Endodermal cell (in vitro differentiated cells): Measurements from ENCODE around the gene GLRA3. TPM values are rescaled to one million over a fixed set of nuclear protein-coding genes. Genes with fewer than 3 reads are reported as not detected.

Experiments
- DNase-seq: peaks from one replicate; pipeline ENCODE4 v3.0.0-alpha.2; 2017
- H3K27ac ChIP-seq: 2 replicates; pipeline ENCODE4 v1.5.1; 2013; ENCODE audit warnings: mild to moderate bottlenecking, low read depth, low read length, moderate library complexity
- H3K27me3 ChIP-seq: 2 replicates; pipeline ENCODE4 v1.6.1; 2013; ENCODE audit warnings: mild to moderate bottlenecking, low read length, moderate library complexity; ENCODE audit not compliant: insufficient read depth, control insufficient read depth, poor library complexity, severe bottlenecking
- H3K36me3 ChIP-seq: 2 replicates; pipeline ENCODE4 v1.7.0; 2013; ENCODE audit warnings: mild to moderate bottlenecking, low read length, moderate library complexity; ENCODE audit not compliant: control insufficient read depth, insufficient read depth
- H3K4me1 ChIP-seq: one replicate; pipeline ENCODE4 v1.7.0; 2013; ENCODE audit warnings: low read length; ENCODE audit not compliant: control insufficient read depth, insufficient read depth
- H3K4me3 ChIP-seq: 2 replicates; pipeline ENCODE4 v1.5.1; 2013; ENCODE audit warnings: mild to moderate bottlenecking, low read length, moderate library complexity
- H3K9ac ChIP-seq: 2 replicates; pipeline ENCODE4 v1.6.1; 2013; ENCODE audit warnings: mild to moderate bottlenecking, low read length, moderate library complexity; ENCODE audit not compliant: poor library complexity, severe bottlenecking; ENCODE audit errors: extremely low read depth
- H3K9me3 ChIP-seq: 2 replicates; pipeline ENCODE4 v1.6.1; 2013; ENCODE audit warnings: mild to moderate bottlenecking, low read length, moderate library complexity; ENCODE audit not compliant: control insufficient read depth
- H3K27ac Mint-ChIP-seq: 2 replicates; pipeline ENCODE4 v1.8.0; 2020; ENCODE audit warnings: mixed read lengths
- H3K27me3 Mint-ChIP-seq: 2 replicates; pipeline ENCODE4 v1.8.0; 2021; ENCODE audit warnings: mild to moderate bottlenecking, mixed read lengths; ENCODE audit not compliant: insufficient read depth
- H3K36me3 Mint-ChIP-seq: 2 replicates; pipeline ENCODE4 v1.8.0; 2020; ENCODE audit warnings: low read depth, mixed read lengths
- H3K4me1 Mint-ChIP-seq: 2 replicates; pipeline ENCODE4 v1.8.0; 2020; ENCODE audit warnings: mixed read lengths
- H3K4me3 Mint-ChIP-seq: 2 replicates; pipeline ENCODE4 v1.8.0; 2020; ENCODE audit warnings: mild to moderate bottlenecking, moderate library complexity, mixed read lengths
- H3K9me3 Mint-ChIP-seq: 2 replicates; pipeline ENCODE4 v1.8.0; 2020; ENCODE audit warnings: mild to moderate bottlenecking, mixed read lengths
- CTCF ChIP-seq: fragments of 200-600 bp; sonication (generic); conservative IDR thresholded peaks from 2 replicates; pipeline ENCODE4 v1.5.0; 2021; ENCODE audit warnings: antibody characterized with exemption, mild to moderate bottlenecking
- WGBS, 2 experiments: methylation state at CpG; one replicate each; pipeline versions ENCODE4 v1.1.5 to v1.1.7; 2013; ENCODE audit warnings: missing lambda C conversion rate in 2 of 2, mixed read lengths in 1 of 2; ENCODE audit not compliant: insufficient coverage in 1 of 2, insufficient read length in 1 of 2; 5-methylcytosine and 5-hydroxymethylcytosine counted together
- total RNA-seq, 2 donors: library from RNA; stranded (reverse); fragmentation: NEBNext Ultra II Directional in 1 of 2; extraction: Animal tissue kit (Norgen Biotek cat#: 25700) in 1 of 2; gene quantifications; 2 replicates in 1 of 2; 3 replicates in 1 of 2; pipeline ENCODE4 v1.2.1, GENCODE V29; 2021

Gene GLRA3
- total RNA-seq, 2 donors from 2014 or later: 0.11 TPM; not detected in 1

GRCh38 chr4:174855050-174855449 lies 26.0 kb upstream of the GLRA3 start:
- no peak overlapping the region for H3K27ac ChIP-seq
- Mint-ChIP-seq H3K4me1 (peaks cover 9% of the 10 kb centered on the region), H3K27ac (no peak overlapping the region), H3K27me3 (no peaks in the 10 kb centered on the region), H3K36me3 (no peaks in the 10 kb centered on the region), H3K9me3 (peaks cover 12% of the 10 kb centered on the region), H3K4me3 (no peak overlapping the region)
- no peak for DNase-seq
- TF ChIP-seq CTCF: no peak
- H3K9ac ChIP-seq: no peak overlapping the region
- H3K36me3 ChIP-seq: no peaks in the 10 kb centered on the region
- 72 to 87% methylated on average over 3 to 4 of the region's 4 CpGs for WGBS, 2 experiments
- no peaks in the 10 kb centered on the region for H3K4me1 ChIP-seq
- no peaks in the 10 kb centered on the region for H3K27me3 ChIP-seq
- H3K9me3 ChIP-seq: peaks cover 14% of the 10 kb centered on the region
- no peak overlapping the region for H3K4me3 ChIP-seq

GRCh38 chr4:174853629-174854028 lies 24.6 kb upstream of the GLRA3 start:
- Mint-ChIP-seq H3K27ac (no peak overlapping the region), H3K4me1 (peaks cover 9% of the 10 kb centered on the region), H3K36me3 (no peaks in the 10 kb centered on the region), H3K27me3 (no peaks in the 10 kb centered on the region), H3K4me3 (no peak overlapping the region), H3K9me3 (peaks cover 8% of the 10 kb centered on the region)
- TF ChIP-seq CTCF: no peak
- no peaks in the 10 kb centered on the region for H3K4me1 ChIP-seq
- no peaks in the 10 kb centered on the region for H3K27me3 ChIP-seq
- no peak overlapping the region for H3K9ac ChIP-seq
- 94 to 100% methylated on average over 1 to 3 of the region's 3 CpGs for WGBS, 2 experiments
- H3K27ac ChIP-seq: no peak overlapping the region
- peaks cover 14% of the 10 kb centered on the region for H3K9me3 ChIP-seq
- H3K4me3 ChIP-seq: no peak overlapping the region
- DNase-seq: no peak
- no peaks in the 10 kb centered on the region for H3K36me3 ChIP-seq

- Mint-ChIP-seq H3K4me3 (no peak overlapping the region), H3K36me3 (no peaks in the 10 kb centered on the region), H3K27ac (no peak overlapping the region), H3K4me1 (peaks cover 5% of the 10 kb centered on the region), H3K9me3 (peaks cover 4% of the 10 kb centered on the region), H3K27me3 (no peaks in the 10 kb centered on the region)
- no peak for TF ChIP-seq CTCF
- H3K27me3 ChIP-seq: no peaks in the 10 kb centered on the region
- no peaks in the 10 kb centered on the region for H3K4me1 ChIP-seq
- no peak for DNase-seq
- no peak overlapping the region for H3K4me3 ChIP-seq
- 95% methylated on average over 2 of the region's 2 CpGs; no CpG with 5 or more reads in 1 of the 2 experiments for WGBS, 2 experiments
- H3K9ac ChIP-seq: no peak overlapping the region
- H3K36me3 ChIP-seq: no peaks in the 10 kb centered on the region
- no peak overlapping the region for H3K27ac ChIP-seq
- peaks cover 4% of the 10 kb centered on the region for H3K9me3 ChIP-seq
These were observed 19.5 kb upstream of the GLRA3 start for GRCh38 chr4:174848596-174848995.
